ENCODE measurements around the gene CD109.

CD109 gene

DNA sequence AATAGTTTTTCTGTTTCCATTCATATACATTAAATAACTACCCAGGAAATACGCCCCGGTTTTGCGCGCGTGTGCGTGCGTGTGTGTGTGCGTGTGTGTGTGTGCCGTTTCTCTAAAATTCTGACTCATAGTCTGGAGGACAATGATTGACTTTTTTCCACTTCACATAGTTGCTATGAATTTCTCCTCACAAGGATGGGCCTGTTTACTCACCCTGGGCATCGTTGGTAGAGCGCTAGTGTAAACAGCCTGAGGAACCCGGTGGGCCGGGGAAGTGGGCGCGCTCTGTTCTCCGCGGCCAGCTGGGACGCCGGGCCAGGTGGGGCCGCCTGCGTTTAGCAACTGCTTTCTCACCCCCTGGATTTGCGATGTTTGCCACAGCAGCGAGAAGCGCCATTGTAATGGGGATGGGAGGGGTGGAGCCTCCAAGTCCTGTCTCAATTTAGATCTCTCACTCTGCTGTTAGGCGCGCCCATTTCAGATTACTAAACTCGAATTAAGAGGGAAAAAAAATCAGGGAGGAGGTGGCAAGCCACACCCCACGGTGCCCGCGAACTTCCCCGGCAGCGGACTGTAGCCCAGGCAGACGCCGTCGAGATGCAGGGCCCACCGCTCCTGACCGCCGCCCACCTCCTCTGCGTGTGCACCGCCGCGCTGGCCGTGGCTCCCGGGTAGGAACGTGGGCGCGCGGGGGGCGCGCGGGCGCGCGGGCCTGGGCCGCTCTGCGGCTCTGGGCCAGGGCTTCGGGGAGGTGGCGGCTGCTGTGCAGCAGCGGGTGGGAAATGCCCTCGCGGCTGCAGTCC is at the start of gene CD109:
Gene CD109 (plus strand): TSS at position 585 of the 803 bp plus-strand sequence. CDS start 13 bp downstream, at position 598.
- H3K9me3 Mint-ChIP-seq: no peaks in the 10 kb centered on the region
- peaks cover 32% of the 10 kb centered on the region for H3K27me3 Mint-ChIP-seq
- peak; percentile 94 for ATAC-seq
- H3K4me1 Mint-ChIP-seq: peaks cover 51% of the 10 kb centered on the region
- DNase-seq: peak; percentile 68
- H3K36me3 Mint-ChIP-seq (ENCODE audit: low read depth): peaks cover 28% of the 10 kb centered on the region
- peak within 1 kb of the TSS; percentile 84 for H3K4me3 Mint-ChIP-seq
- H3K27ac Mint-ChIP-seq: peak within 1 kb of the TSS; percentile 94

DNA sequence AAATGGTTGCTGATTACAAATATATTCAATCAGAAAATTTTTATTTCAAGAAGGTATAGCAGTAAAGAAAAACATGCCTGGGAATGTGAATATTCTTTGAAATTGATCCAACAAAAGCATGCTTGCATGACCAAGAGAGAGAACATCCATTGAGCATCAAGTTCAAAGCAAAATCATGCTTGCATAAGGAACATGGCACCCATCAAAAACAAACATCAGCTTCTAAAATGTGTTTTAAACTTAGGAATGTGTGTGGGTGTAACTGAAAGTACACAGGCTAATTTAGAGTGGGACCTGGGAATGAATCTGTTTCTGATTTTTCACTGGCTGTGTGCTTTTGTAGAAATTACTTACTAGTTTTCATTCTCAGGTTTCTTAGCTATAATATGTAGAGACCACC is 47.8 kb upstream of the CD109 start:
- ATAC-seq: no peak
- Mint-ChIP-seq H3K27me3 (no peaks in the 10 kb centered on the region), H3K36me3 (ENCODE audit: low read depth) (peaks cover 4% of the 10 kb centered on the region), H3K4me1 (peaks cover 22% of the 10 kb centered on the region), H3K27ac (no peak overlapping the region), H3K4me3 (no peak overlapping the region), H3K9me3 (no peaks in the 10 kb centered on the region)
- no peak for DNase-seq

- ATAC-seq: no peak
- DNase-seq: no peak
- Mint-ChIP-seq H3K4me1 (peaks cover 27% of the 10 kb centered on the region), H3K4me3 (no peak overlapping the region), H3K27me3 (no peaks in the 10 kb centered on the region), H3K9me3 (no peaks in the 10 kb centered on the region), H3K36me3 (ENCODE audit: low read depth) (peaks cover 4% of the 10 kb centered on the region), H3K27ac (peak overlapping the region; percentile 2)
These were observed 46.2 kb upstream of the CD109 start for GRCh38 chr6:73649783-73650182.

DNA sequence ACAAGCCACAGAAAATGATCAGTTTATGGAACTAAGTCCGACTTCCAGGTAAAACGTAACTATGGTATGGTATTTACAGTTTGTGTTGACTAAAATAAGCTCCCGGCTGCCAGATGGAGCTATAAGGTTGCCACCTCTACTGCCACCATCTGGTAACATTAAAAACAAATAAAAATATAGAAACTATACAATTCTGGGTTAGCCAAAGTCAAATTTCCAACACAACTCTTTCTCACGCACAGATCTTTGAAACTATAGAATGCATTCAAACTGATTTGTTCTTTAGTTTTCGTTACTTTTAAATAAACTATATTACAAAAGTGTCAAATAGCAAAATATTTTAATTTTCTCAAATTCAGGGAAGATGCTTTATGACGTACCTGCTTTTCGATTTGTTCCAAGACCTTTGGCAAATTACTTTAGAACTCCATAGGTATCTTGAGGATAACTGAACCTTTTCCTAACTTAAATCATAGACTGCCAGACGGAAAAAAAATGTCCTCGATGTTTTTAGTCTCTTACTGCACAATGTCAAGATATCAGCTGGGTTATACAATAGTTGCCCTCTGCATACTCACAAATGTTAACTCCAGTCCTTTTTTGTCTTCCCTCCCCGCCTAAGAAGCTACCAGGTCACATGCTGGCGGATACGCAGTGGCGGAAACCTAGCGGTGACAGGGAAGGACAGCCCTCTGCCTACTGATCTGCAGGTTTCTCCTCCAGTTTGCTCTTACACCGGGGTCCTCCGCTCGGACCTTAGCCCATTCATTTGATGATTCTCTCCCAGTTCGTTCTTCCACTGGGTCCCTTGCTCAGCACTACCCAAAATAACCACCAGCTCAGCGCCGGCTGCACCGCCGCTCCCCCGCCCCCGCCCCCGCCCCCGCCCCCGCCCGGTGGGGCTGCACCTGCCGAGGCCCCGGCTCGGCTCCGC is 43.1 kb upstream of the CD109 start:
- Mint-ChIP-seq H3K27ac (peak overlapping the region; percentile 87), H3K36me3 (ENCODE audit: low read depth) (peaks cover 4% of the 10 kb centered on the region), H3K4me1 (peaks cover 39% of the 10 kb centered on the region), H3K27me3 (no peaks in the 10 kb centered on the region), H3K9me3 (no peaks in the 10 kb centered on the region), H3K4me3 (peak overlapping the region; percentile 90)
- peak; percentile 53 for ATAC-seq
- DNase-seq: peak; percentile 62

GRCh38 chr6:73653571-73654424 is 42.2 kb upstream of the CD109 start, which contains the start of gene SLC17A5:
Gene SLC17A5 (minus strand): TSS chr6:73653992. CDS start chr6:73653886, 106 bp downstream.
- Mint-ChIP-seq H3K27me3 (no peaks in the 10 kb centered on the region), H3K4me1 (peaks cover 40% of the 10 kb centered on the region), H3K27ac (peak within 1 kb of the TSS; percentile 97), H3K9me3 (no peaks in the 10 kb centered on the region), H3K36me3 (ENCODE audit: low read depth) (peaks cover 4% of the 10 kb centered on the region), H3K4me3 (peak within 1 kb of the TSS; percentile 97)
- ATAC-seq (peak; percentile 92), DNase-seq (peak; percentile 92)

- Mint-ChIP-seq H3K27ac (peak overlapping the region; percentile 97), H3K27me3 (no peaks in the 10 kb centered on the region), H3K9me3 (no peaks in the 10 kb centered on the region), H3K4me3 (peak overlapping the region; percentile 97), H3K4me1 (peaks cover 40% of the 10 kb centered on the region), H3K36me3 (ENCODE audit: low read depth) (no peaks in the 10 kb centered on the region)
- no peak for ATAC-seq
- no peak for DNase-seq
These were observed 40.6 kb upstream of the CD109 start for GRCh38 chr6:73655341-73655917.

DNA sequence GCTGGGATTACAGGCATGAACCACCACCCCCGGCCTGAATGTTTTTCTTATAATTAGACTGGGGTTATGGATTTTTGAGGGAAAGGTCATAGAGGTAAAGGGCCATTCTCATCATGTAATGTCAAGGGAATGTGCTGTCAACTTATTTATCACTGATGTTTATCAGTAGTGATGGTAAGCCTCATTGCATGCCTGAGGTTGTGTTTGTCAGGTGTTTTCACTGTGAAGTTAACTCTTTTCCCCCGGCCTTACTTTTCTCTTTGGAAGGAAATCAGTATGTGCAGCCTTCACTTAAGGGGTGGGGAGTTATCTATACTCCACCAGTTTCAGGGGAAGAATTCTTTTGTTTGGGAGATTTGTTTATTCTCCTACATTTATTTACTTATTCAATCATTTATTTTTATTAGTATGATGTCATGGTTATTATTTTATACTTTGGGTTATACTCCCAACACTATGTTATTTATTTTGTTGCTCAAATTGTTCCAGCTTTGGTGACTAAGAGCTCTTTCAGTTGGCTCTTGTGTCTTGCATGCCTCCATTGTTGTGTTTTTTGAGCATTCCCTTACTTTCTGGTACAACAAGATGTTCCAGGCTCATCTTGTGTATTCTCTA is 39.4 kb upstream of the CD109 start:
- Mint-ChIP-seq H3K27me3 (no peaks in the 10 kb centered on the region), H3K36me3 (ENCODE audit: low read depth) (no peaks in the 10 kb centered on the region), H3K9me3 (no peaks in the 10 kb centered on the region), H3K4me3 (peak overlapping the region; percentile 15), H3K4me1 (peaks cover 38% of the 10 kb centered on the region), H3K27ac (peak overlapping the region; percentile 67)
- no peak for ATAC-seq
- DNase-seq: no peak

DNA sequence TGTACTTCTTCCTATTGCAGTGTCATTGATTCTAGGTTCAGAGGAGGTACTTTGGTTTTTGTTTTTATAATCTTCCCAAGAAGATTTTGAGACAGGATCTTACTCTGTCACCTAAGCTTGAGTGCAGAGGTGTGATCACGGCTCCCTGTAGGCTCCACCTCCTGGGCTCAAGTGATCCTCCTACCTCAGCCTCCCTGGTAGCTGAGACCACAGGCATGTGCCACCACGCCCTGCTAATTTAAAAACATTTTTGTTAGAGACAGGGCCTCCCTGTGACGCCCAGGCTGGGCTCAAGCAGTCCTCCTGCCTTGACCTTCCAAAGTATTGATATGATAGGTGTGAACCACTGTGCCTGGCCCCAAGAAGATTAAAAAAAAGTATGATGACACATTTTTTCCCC is 38.8 kb upstream of the CD109 start:
- no peaks in the 10 kb centered on the region for H3K36me3 Mint-ChIP-seq (ENCODE audit: low read depth)
- peak overlapping the region; percentile 15 for H3K4me3 Mint-ChIP-seq
- no peaks in the 10 kb centered on the region for H3K27me3 Mint-ChIP-seq
- H3K4me1 Mint-ChIP-seq: peaks cover 34% of the 10 kb centered on the region
- peak; percentile 29 for DNase-seq
- peak; percentile 23 for ATAC-seq
- H3K27ac Mint-ChIP-seq: peak overlapping the region; percentile 67
- no peaks in the 10 kb centered on the region for H3K9me3 Mint-ChIP-seq

DNA sequence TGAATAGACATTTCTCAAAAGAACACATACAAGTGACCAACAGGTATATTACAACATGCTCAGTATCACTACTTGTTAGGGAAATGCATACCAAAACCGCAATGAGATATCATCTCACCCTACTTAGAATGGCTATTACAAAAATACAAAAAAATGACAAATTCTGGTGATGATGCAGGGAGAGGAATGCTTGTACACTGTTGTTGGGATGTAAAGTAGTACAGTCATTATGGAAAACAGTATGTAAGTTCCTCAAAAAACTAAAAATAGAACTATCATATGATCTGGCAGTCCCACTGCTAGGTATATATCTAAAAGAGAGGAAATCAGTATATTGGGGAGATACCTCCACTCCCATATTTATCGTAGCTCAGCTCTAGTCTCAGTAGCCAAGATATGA is 31.3 kb upstream of the CD109 start:
- peaks cover 21% of the 10 kb centered on the region for H3K4me1 Mint-ChIP-seq
- H3K36me3 Mint-ChIP-seq (ENCODE audit: low read depth): no peaks in the 10 kb centered on the region
- no peak overlapping the region for H3K27ac Mint-ChIP-seq
- H3K27me3 Mint-ChIP-seq: peaks cover 14% of the 10 kb centered on the region
- no peak overlapping the region for H3K4me3 Mint-ChIP-seq
- DNase-seq (no peak), ATAC-seq (no peak)
- no peaks in the 10 kb centered on the region for H3K9me3 Mint-ChIP-seq

DNA sequence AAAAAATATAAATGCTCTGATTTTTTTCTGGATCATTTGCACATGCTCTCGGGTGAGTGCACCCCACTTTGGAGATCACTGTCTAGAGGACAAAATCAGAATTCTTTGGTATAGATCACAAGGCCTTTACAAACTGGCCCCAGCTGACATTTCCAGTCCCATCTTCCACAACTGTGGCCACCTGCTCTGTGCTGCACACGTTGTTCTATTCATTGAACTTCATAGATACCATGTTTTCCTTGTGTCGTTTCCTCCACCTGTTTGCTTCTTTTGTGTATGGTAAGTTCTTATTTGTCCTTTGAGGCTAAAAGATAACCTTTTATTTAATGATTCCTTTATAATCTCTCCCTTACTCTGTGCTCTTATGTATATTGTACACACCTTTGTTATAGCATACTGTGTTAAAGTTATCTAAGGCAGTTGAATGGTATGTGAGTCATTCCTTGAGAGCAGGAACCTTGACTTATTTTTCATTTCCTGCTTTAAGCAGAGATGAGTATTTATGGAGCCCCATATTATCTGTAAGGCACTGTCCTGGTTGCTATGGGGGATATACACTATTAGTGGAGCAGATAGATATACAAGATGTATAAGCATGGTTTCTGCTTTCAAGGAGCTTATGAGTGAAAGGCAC is 30.2 kb upstream of the CD109 start:
- no peaks in the 10 kb centered on the region for H3K9me3 Mint-ChIP-seq
- ATAC-seq: peak; percentile 60
- peaks cover 21% of the 10 kb centered on the region for H3K4me1 Mint-ChIP-seq
- no peak overlapping the region for H3K4me3 Mint-ChIP-seq
- H3K27ac Mint-ChIP-seq: no peak overlapping the region
- H3K36me3 Mint-ChIP-seq (ENCODE audit: low read depth): no peaks in the 10 kb centered on the region
- peaks cover 22% of the 10 kb centered on the region for H3K27me3 Mint-ChIP-seq
- no peak for DNase-seq

DNA sequence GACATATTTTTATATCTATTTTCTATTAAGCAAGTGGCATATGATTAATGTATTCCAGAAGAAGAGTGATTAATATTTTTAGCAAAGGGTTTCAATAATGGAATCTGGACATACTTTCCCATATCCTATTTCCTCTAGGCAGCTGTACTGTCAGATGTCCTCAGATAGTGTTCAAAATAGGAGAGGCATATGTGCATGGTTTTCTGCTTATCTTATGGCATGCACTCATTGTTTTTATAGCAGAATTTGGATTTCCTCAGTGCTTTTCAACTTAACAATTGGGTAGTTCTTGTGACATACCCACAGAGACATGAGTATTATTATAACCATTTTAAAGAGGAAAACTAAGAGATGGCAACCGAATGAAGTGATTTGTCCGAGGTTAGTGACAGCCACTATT is 29.6 kb upstream of the CD109 start:
- no peak overlapping the region for H3K4me3 Mint-ChIP-seq
- ATAC-seq (no peak), DNase-seq (no peak)
- H3K9me3 Mint-ChIP-seq: no peaks in the 10 kb centered on the region
- no peak overlapping the region for H3K27ac Mint-ChIP-seq
- H3K27me3 Mint-ChIP-seq: peaks cover 27% of the 10 kb centered on the region
- no peaks in the 10 kb centered on the region for H3K36me3 Mint-ChIP-seq (ENCODE audit: low read depth)
- peaks cover 21% of the 10 kb centered on the region for H3K4me1 Mint-ChIP-seq

DNA sequence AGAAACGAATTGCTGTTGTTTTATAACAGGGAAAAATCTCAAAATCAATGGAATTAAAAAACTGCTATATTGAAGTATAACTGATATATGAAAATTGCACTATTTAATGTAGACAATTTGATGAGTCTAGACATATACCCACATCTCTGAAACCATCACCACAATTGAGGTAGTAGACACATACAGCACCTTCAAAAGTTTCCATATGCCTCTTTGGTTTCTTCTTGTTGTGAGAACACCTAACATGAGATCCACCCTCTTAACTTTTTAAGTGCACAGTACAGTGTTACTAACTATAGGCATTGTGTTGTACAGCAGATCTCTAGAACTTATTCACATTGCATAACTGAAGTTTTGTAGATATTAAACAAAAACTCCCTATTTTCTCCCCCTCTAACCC is 28.2 kb upstream of the CD109 start:
- DNase-seq (no peak), ATAC-seq (peak; percentile 90)
- no peaks in the 10 kb centered on the region for H3K36me3 Mint-ChIP-seq (ENCODE audit: low read depth)
- H3K4me1 Mint-ChIP-seq: peaks cover 21% of the 10 kb centered on the region
- no peak overlapping the region for H3K4me3 Mint-ChIP-seq
- H3K27me3 Mint-ChIP-seq: peaks cover 40% of the 10 kb centered on the region
- no peak overlapping the region for H3K27ac Mint-ChIP-seq
- H3K9me3 Mint-ChIP-seq: no peaks in the 10 kb centered on the region

GRCh38 chr6:73669005-73669404 is 27.0 kb upstream of the CD109 start:
- Mint-ChIP-seq H3K27me3 (peaks cover 43% of the 10 kb centered on the region), H3K9me3 (no peaks in the 10 kb centered on the region), H3K27ac (no peak overlapping the region), H3K4me3 (no peak overlapping the region), H3K4me1 (peaks cover 21% of the 10 kb centered on the region), H3K36me3 (ENCODE audit: low read depth) (no peaks in the 10 kb centered on the region)
- no peak for DNase-seq
- no peak for ATAC-seq

Measured in activated naive CD8-positive, alpha-beta T cell treated with anti-CD3 and anti-CD28 coated beads, Interleukin-2, amount 50 U/mL, for 24 hours (primary cell).